Measurements from ENCODE around the gene SERPINA4. TPM values are rescaled to one million over a fixed set of nuclear protein-coding genes. Genes with fewer than 3 reads are reported as not detected.

Gene SERPINA4
- total and polyA plus RNA-seq, 2 of the 13 experiments (the other 11 are each of a cell fraction or from before 2014, with no cell fraction given) = 39.1 to 57.8 TPM

- TF ChIP-seq ZNF274 (CRISPR knock-in tag; IDR thresholded peaks at IDR 0.05) (no peak), POLR2G (IDR thresholded peaks at IDR 0.05; ENCODE audit: low read depth, low read length) (peak; percentile 38; the same call in 1 of the 2 replicates), ZC3H4 (CRISPR knock-in tag; IDR thresholded peaks at IDR 0.05; ENCODE audit: borderline replicate concordance) (no peak), KLF16 (CRISPR knock-in tag; IDR thresholded peaks at IDR 0.05) (no peak), KLF12 (CRISPR knock-in tag; IDR thresholded peaks at IDR 0.05; ENCODE audit: borderline replicate concordance) (no peak), HNRNPL (IDR thresholded peaks at IDR 0.05; ENCODE audit: low read depth, low read length) (no peak), RBFOX2 (IDR thresholded peaks at IDR 0.05; ENCODE audit: low read depth, low read length) (no peak; the same call in 1 of the 2 replicates), MIER2 (CRISPR knock-in tag; IDR thresholded peaks at IDR 0.05) (no peak)
- TF ChIP-seq, protein P1, sequence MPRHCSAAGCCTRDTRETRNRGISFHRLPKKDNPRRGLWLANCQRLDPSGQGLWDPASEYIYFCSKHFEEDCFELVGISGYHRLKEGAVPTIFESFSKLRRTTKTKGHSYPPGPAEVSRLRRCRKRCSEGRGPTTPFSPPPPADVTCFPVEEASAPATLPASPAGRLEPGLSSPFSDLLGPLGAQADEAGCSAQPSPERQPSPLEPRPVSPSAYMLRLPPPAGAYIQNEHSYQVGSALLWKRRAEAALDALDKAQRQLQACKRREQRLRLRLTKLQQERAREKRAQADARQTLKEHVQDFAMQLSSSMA (CRISPR knock-in tag; IDR thresholded peaks at IDR 0.05) = no peak
Measured at GRCh38 chr14:94591871-94592270, 30.6 kb downstream of the SERPINA4 start (continued).

DNA sequence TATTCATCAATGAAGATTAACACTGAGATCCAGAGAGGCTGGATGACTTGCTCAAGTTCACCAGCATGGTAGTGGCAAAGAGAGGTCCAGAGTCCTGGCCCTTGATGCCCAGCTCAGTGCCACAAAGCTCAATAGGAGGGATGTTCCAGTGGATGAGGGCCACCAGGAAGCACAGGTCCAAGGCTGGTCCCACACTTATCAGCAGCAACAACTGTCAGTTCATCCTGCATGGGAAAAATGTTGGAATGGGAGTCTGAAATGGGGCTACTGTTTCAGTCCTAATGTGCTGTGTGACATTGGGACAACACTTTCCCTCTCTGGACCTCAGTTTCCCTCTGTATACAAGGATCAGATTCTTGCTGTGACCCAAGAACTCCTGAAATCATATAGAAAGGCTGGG is 31.2 kb downstream of the SERPINA4 start:
- DNase-seq (ENCODE audit: low spot score) (no peak), FAIRE-seq (no peak), ATAC-seq (no peak)
- Histone ChIP-seq H3K9me3 (ENCODE audit: low read length) (no peaks in the 10 kb centered on the region), H2AFZ (ENCODE audit: low read length) (no peak overlapping the region), H4K20me1 (ENCODE audit: insufficient read depth, low read length) (no peaks in the 10 kb centered on the region), H3K4me1 (ENCODE audit: insufficient read depth, low read length) (peaks cover 73% of the 10 kb centered on the region), H3K79me2 (ENCODE audit: insufficient read depth, low read length) (peaks cover 41% of the 10 kb centered on the region), H3K4me2 (ENCODE audit: low read depth, low read length) (no peak overlapping the region), H3K36me3 (replicated peaks in 1 of 2; ENCODE audit: control insufficient read depth in 1 of 2, insufficient read depth in 2 of 2, low read length in 2 of 2) (peaks cover 25 to 52% of the 10 kb centered on the region in 2 experiments), H3K27ac (ENCODE audit: extremely low read length, insufficient read depth, low read length) (peak overlapping the region; percentile 86), H3K4me3 (replicated peaks in 1 of 3; ENCODE audit: insufficient read depth in 1 of 3, low read depth in 2 of 3, low read length in 3 of 3) (no peak overlapping the region), H3K27me3 (ENCODE audit: control insufficient read depth in 1 of 2, insufficient read depth in 2 of 2, low read length in 2 of 2) (no peaks in the 10 kb centered on the region), H3K9ac (ENCODE audit: insufficient read depth, low read depth, low read length) (no peak overlapping the region)
- intact Hi-C loops (cut with micrococcal nuclease; ENCODE audit: unreplicated experiment) = no loop called here
- TF ChIP-seq POLR2A (IDR thresholded peaks at IDR 0.05; ENCODE audit: insufficient read depth in 1 of 2, low read depth in 2 of 2, low read length in 2 of 2) (peak in 1 of 2 experiments; percentile 35; a peak in 1 of 4 replicates), ZNF768 (CRISPR knock-in tag; IDR thresholded peaks at IDR 0.05) (peak; percentile 85), ZMYM3 (CRISPR knock-in tag; IDR thresholded peaks at IDR 0.05) (0 out of 2 replicates have a peak, but pooled peaks have one; percentile 35), RXRA (CRISPR knock-in tag; IDR thresholded peaks at IDR 0.05) (no peak)
- TSS peak; percentile 54 for BruUV-seq (replicated peaks)
- POLR2A ChIA-PET = interaction anchor here (1.7 to 15.7 kb wide), 6 partner anchors 9 to 43 kb away, joined by 8 to 638 read pairs (median 54); partner anchors contain the start of genes SERPINA3, SERPINA4 and SERPINA5
- CTCF ChIA-PET (ENCODE audit: low intra/inter-chr PET ratio, low total read pairs) = no interaction called here
- in situ Hi-C loops (cut with HindIII; ENCODE audit: extremely low pct_ligation_motif_present, low pct_unique_long_range_greater_than_20kb) = no loop called here

Measured in HepG2 (cell line).